CD4-positive, CD25-positive, alpha-beta regulatory T cell (primary cell): Measurements from ENCODE around the gene PLD3. TPM values are rescaled to one million over a fixed set of nuclear protein-coding genes. Genes with fewer than 3 reads are reported as not detected.
A peak's percentile ranks its signal among the peaks of the same experiment; 100 is the strongest.

Source experiments
- ATAC-seq, 2 donors: fragments of 150-1000 bp; cut with Tn5 transposase; one replicate each; pipeline ENCODE4 v1.10.0; 2021; ENCODE audit warnings: low read depth in 2 of 2, moderate number of reproducible peaks in 2 of 2, moderate library complexity in 1 of 2
- DNase-seq, 3 donors: peaks; one replicate each; pipeline versions ENCODE4 v3.0.0 to v3.0.0-alpha.2; 2012 to 2022; ENCODE audit warnings: mixed read lengths in 1 of 3
- H3K27ac ChIP-seq: one replicate; pipeline ENCODE4 v1.7.0; 2013; ENCODE audit warnings: mild to moderate bottlenecking, low read length; ENCODE audit not compliant: insufficient read depth, poor library complexity, severe bottlenecking
- H3K27me3 ChIP-seq: one replicate; pipeline ENCODE4 v1.7.0; 2013; ENCODE audit warnings: low read length; ENCODE audit not compliant: control insufficient read depth, insufficient read depth
- H3K36me3 ChIP-seq: one replicate; pipeline ENCODE4 v1.7.0; 2013; ENCODE audit warnings: mild to moderate bottlenecking, low read length, moderate library complexity; ENCODE audit not compliant: control insufficient read depth, insufficient read depth
- H3K4me1 ChIP-seq: 2 replicates; pipeline ENCODE4 v1.7.0; 2013; ENCODE audit warnings: mild to moderate bottlenecking, low read length; ENCODE audit not compliant: insufficient read depth, control insufficient read depth, poor library complexity, severe bottlenecking
- H3K4me3 ChIP-seq: one replicate; pipeline ENCODE4 v1.7.0; 2013; ENCODE audit warnings: low read depth, mild to moderate bottlenecking, low read length, moderate library complexity
- H3K9me3 ChIP-seq, 2 experiments: 1 replicate in 1 of 2; 2 replicates in 1 of 2; pipeline ENCODE4 v1.7.0; 2013; ENCODE audit warnings: low read length in 2 of 2, mild to moderate bottlenecking in 1 of 2, moderate library complexity in 1 of 2; ENCODE audit not compliant: control insufficient read depth in 2 of 2
- H3K27ac Mint-ChIP-seq, 3 donors: one replicate each; pipeline ENCODE4 v1.8.0; 2020 to 2022; ENCODE audit warnings: mild to moderate bottlenecking in 3 of 3, mixed read lengths in 3 of 3, moderate library complexity in 2 of 3
- H3K27me3 Mint-ChIP-seq: one replicate; pipeline ENCODE4 v1.8.0; 2022; ENCODE audit warnings: mild to moderate bottlenecking, mixed read lengths
- H3K36me3 Mint-ChIP-seq: one replicate; pipeline ENCODE4 v1.8.0; 2020; ENCODE audit warnings: mixed read lengths
- H3K4me1 Mint-ChIP-seq, 4 donors: one replicate each; pipeline ENCODE4 v1.8.0; 2020 to 2022; ENCODE audit warnings: mixed read lengths in 4 of 4, mild to moderate bottlenecking in 1 of 4
- H3K4me3 Mint-ChIP-seq, 4 donors: one replicate each; pipeline ENCODE4 v1.8.0; 2020 to 2022; ENCODE audit warnings: mild to moderate bottlenecking in 4 of 4, mixed read lengths in 4 of 4, moderate library complexity in 3 of 4
- H3K9me3 Mint-ChIP-seq, 7 donors: one replicate each; pipeline ENCODE4 v1.8.0; 2020 to 2022; ENCODE audit warnings: mixed read lengths in 7 of 7, mild to moderate bottlenecking in 3 of 7, moderate library complexity in 2 of 7
- polyA plus RNA-seq, 4 donors: library from polyadenylated mRNA; unstranded; fragments of 300-500 nt; fragmentation: Illumina TruSeq; gene quantifications; one replicate each; pipeline ENCODE4 v1.2.3, GENCODE V29; 2021
- total RNA-seq: library from RNA; stranded (reverse); gene quantifications from one replicate; pipeline ENCODE4 v1.2.3, GENCODE V29; 2022

PLD3 gene
- total RNA-seq: 73.7 TPM
- 10 to 100 TPM; 49.2 to 60.8 (median 50.0) TPM for polyA plus RNA-seq

GRCh38 chr19:40348125-40348913, at the start of gene PLD3, which contains the start of gene C19orf47:
PLD3 (plus strand) TSS chr19:40348695; CDS start chr19:40366484, 17,789 bp downstream.
C19orf47 (minus strand) TSS chr19:40348397; CDS start chr19:40341857, 6,540 bp downstream.
- Mint-ChIP-seq H3K9me3 (no peaks in the 10 kb centered on the region), H3K36me3 (peaks cover 6% of the 10 kb centered on the region), H3K4me1 (peaks cover 6 to 51% (median 26%) of the 10 kb centered on the region in 4 donors), H3K4me3 (peak within 1 kb of the TSS; percentile 94 to 99 (median 95)), H3K27me3 (no peaks in the 10 kb centered on the region), H3K27ac (peak within 1 kb of the TSS; percentile 84 to 94 (median 92))
- H3K36me3 ChIP-seq: no peaks in the 10 kb centered on the region
- H3K9me3 ChIP-seq: no peaks in the 10 kb centered on the region
- H3K4me1 ChIP-seq: peaks cover 20% of the 10 kb centered on the region
- peak; percentile 97 to 100 (median 98) for DNase-seq
- no peaks in the 10 kb centered on the region for H3K27me3 ChIP-seq
- peak within 1 kb of the TSS; percentile 97 for H3K4me3 ChIP-seq
- H3K27ac ChIP-seq: peak within 1 kb of the TSS; percentile 82
- ATAC-seq: peak; percentile 97 to 98

DNA sequence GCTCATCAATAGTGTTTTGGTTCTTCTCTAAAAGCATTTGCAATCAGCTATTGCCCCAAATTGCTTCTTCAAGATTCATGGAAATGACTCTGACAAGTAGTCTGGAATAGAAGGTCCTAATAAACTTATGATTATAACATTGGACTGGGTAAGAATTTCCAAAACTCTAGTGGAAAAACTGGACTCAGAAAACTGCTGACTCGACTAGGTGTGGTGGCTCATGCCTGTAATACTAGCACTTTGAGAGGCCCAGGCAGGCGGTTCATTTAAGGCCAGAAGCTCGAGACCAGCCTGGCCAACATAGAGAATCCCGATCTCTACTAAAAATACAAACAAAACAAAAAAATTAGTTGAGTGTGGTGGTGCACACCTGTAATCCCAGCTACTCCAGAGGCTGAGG, 47.8 kb upstream of the PLD3 start:
- Mint-ChIP-seq H3K9me3 (no peaks in the 10 kb centered on the region), H3K27ac (no peak overlapping the region), H3K4me3 (no peak overlapping the region), H3K36me3 (no peaks in the 10 kb centered on the region), H3K27me3 (no peaks in the 10 kb centered on the region), H3K4me1 (peaks cover 2 to 5% (median 3%) of the 10 kb centered on the region in 4 donors)
- Histone ChIP-seq H3K36me3 (no peaks in the 10 kb centered on the region), H3K4me1 (no peaks in the 10 kb centered on the region), H3K27ac (no peak overlapping the region), H3K9me3 (no peaks in the 10 kb centered on the region), H3K27me3 (no peaks in the 10 kb centered on the region), H3K4me3 (no peak overlapping the region)
- no peak for DNase-seq
- no peak for ATAC-seq

DNA sequence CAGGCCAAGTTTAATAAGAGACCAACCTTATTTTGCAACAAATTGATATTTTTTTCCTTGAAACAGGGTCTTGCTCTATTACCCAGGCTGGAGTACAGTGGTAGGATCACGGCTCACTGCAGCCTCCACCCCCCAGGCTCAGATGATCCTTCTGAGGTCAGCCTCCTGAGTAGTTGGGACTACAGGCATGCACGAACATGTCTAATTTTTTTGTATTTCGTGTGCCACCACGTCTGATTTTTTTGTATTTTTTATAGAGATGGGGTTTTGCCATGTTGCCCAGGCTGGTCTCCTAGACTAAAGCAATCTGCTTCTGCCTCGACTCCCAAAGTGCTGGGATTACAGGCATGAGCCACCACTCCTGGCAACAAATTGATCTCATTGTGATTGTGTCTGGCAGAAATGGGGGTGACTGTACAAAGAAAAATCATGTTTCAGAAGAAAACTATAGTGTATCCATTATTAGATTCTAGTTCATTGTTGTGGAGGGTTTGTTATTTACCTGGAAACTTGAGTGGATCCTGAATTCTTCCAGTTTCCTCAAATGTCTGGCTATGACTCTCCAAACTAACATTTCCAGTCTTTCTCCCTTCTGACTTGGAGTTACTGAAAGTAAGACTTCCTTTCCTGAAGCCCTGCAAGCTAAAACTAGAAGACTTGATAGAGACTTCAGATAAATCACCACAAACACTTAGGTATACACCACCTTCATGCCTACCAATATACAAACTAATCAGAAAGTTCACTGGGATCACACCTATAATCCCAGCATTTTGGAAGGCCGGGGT, 46.1 kb upstream of the PLD3 start:
- H3K27me3 ChIP-seq: no peaks in the 10 kb centered on the region
- no peaks in the 10 kb centered on the region for H3K9me3 Mint-ChIP-seq
- H3K36me3 Mint-ChIP-seq: no peaks in the 10 kb centered on the region
- H3K4me3 Mint-ChIP-seq: no peak overlapping the region
- DNase-seq: no peak
- H3K27ac ChIP-seq: no peak overlapping the region
- H3K9me3 ChIP-seq: no peaks in the 10 kb centered on the region
- H3K4me1 ChIP-seq: no peaks in the 10 kb centered on the region
- H3K4me3 ChIP-seq: no peak overlapping the region
- H3K4me1 Mint-ChIP-seq: peaks cover 2 to 5% (median 3%) of the 10 kb centered on the region in 4 donors
- no peak overlapping the region for H3K27ac Mint-ChIP-seq
- no peaks in the 10 kb centered on the region for H3K27me3 Mint-ChIP-seq
- H3K36me3 ChIP-seq: no peaks in the 10 kb centered on the region
- no peak for ATAC-seq

DNA sequence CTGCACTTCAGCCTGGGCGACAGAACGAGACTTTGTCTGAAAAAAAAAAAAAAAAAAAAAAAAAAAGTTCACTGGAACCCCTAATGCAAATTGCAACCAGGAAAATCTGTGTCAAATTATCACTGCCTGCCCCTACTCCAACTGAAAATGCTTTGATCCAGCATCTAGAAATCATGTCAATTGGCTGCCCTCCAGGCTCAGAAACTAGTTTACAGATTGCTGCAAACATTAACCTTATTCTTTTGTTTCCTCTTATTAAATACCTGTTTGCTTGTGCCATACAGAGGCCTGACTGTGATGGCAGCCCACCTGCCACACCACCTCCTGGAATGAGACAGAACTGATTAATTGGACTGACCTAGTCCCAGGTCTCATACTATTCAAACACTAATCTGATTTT, 44.7 kb upstream of the PLD3 start:
- no peaks in the 10 kb centered on the region for H3K36me3 ChIP-seq
- no peaks in the 10 kb centered on the region for H3K27me3 ChIP-seq
- H3K4me1 ChIP-seq: no peaks in the 10 kb centered on the region
- H3K27ac ChIP-seq: no peak overlapping the region
- Mint-ChIP-seq H3K4me3 (no peak overlapping the region), H3K4me1 (peaks cover 2 to 5% (median 3%) of the 10 kb centered on the region in 4 donors), H3K27me3 (no peaks in the 10 kb centered on the region), H3K9me3 (no peaks in the 10 kb centered on the region), H3K27ac (no peak overlapping the region), H3K36me3 (no peaks in the 10 kb centered on the region)
- no peaks in the 10 kb centered on the region for H3K9me3 ChIP-seq
- DNase-seq: no peak
- H3K4me3 ChIP-seq: no peak overlapping the region
- ATAC-seq: no peak

GRCh38 chr19:40304306-40304705, 44.2 kb upstream of the PLD3 start:
- no peaks in the 10 kb centered on the region for H3K36me3 Mint-ChIP-seq
- no peak overlapping the region for H3K27ac Mint-ChIP-seq
- H3K4me3 Mint-ChIP-seq: no peak overlapping the region

DNA sequence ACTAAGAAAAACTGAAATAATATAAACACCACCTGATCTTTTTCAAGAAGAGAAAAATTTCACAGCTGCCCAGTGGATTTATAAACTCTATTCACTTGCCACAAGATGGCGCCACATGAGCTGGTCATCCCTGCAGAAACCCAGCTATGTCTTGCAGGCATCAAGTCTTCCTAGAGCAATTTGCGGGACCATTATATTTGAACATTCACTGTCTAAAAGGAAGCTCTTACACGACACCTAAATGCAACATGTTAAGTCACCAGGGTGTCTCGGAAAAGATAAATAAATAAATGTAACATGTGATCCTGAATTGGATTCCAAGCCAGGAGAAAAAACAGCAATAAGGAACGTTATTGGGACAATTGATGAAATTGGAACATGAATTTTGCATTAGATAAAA, 43.1 kb upstream of the PLD3 start:
- Histone ChIP-seq H3K27me3 (no peaks in the 10 kb centered on the region), H3K9me3 (no peaks in the 10 kb centered on the region), H3K4me1 (no peaks in the 10 kb centered on the region), H3K27ac (no peak overlapping the region), H3K4me3 (no peak overlapping the region), H3K36me3 (no peaks in the 10 kb centered on the region)
- DNase-seq: peak; percentile 52 to 87 (median 69)
- ATAC-seq: peak in 1 of 2 donors; percentile 52
- no peak overlapping the region for H3K4me3 Mint-ChIP-seq
- H3K4me1 Mint-ChIP-seq: peaks cover 2 to 5% (median 3%) of the 10 kb centered on the region in 4 donors
- H3K27me3 Mint-ChIP-seq: no peaks in the 10 kb centered on the region
- no peaks in the 10 kb centered on the region for H3K9me3 Mint-ChIP-seq
- no peaks in the 10 kb centered on the region for H3K36me3 Mint-ChIP-seq
- H3K27ac Mint-ChIP-seq: no peak overlapping the region

More at GRCh38 chr19:40304306-40304705, 44.2 kb upstream of the PLD3 start:
- Histone ChIP-seq H3K4me1 (no peaks in the 10 kb centered on the region), H3K36me3 (no peaks in the 10 kb centered on the region), H3K27me3 (no peaks in the 10 kb centered on the region), H3K4me3 (no peak overlapping the region), H3K9me3 (no peaks in the 10 kb centered on the region), H3K27ac (no peak overlapping the region)
- DNase-seq (no peak), ATAC-seq (no peak)
- no peaks in the 10 kb centered on the region for H3K27me3 Mint-ChIP-seq
- H3K9me3 Mint-ChIP-seq: no peaks in the 10 kb centered on the region
- H3K4me1 Mint-ChIP-seq: peaks cover 2 to 5% (median 3%) of the 10 kb centered on the region in 4 donors

DNA sequence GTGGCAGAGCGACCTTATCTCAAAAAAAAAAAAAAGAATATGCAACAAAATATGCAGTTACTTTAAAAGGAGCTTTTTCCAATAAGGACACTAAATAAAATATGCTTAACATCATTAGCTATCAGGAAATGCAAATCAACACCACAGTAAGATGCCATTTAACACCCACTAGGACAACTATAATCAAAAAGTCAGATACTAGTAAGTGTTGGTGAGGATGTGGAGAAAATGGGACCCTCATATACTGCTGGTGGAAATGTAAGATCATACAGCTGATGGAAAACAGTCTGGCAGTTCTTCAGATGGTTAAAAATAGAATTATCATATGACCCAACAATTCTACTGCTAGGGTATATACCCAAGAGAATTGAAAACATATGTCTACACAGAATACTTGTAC, 38.8 kb upstream of the PLD3 start:
- no peak overlapping the region for H3K4me3 ChIP-seq
- no peak overlapping the region for H3K27ac ChIP-seq
- ATAC-seq (no peak), DNase-seq (no peak)
- Mint-ChIP-seq H3K4me3 (no peak overlapping the region), H3K27me3 (no peaks in the 10 kb centered on the region), H3K9me3 (no peaks in the 10 kb centered on the region), H3K36me3 (no peaks in the 10 kb centered on the region), H3K4me1 (peaks cover 2 to 5% (median 3%) of the 10 kb centered on the region in 4 donors), H3K27ac (no peak overlapping the region)
- H3K36me3 ChIP-seq: no peaks in the 10 kb centered on the region
- H3K27me3 ChIP-seq: no peaks in the 10 kb centered on the region
- H3K4me1 ChIP-seq: no peaks in the 10 kb centered on the region
- H3K9me3 ChIP-seq: no peaks in the 10 kb centered on the region
